D721Med (cell line): ENCODE results near the gene SLC38A1.

Experiments used
- DNase-seq: peaks from one replicate; pipeline ENCODE4 v3.0.0; 2011; ENCODE audit warnings: low spot score; ENCODE audit not compliant: insufficient read length
- FAIRE-seq: peaks from 2 replicates; lab custom pipeline; 2011; peaks lifted over from hg19 to GRCh38; lab: Jason Lieb, UNC
- CTCF ChIP-seq: IDR thresholded peaks from 2 replicates; pipeline ENCODE4 v1.5.1; 2012; ENCODE audit warnings: mild to moderate bottlenecking, control low read depth; ENCODE audit not compliant: insufficient read depth; ENCODE audit errors: missing control alignments

The SLC38A1 gene

DNA sequence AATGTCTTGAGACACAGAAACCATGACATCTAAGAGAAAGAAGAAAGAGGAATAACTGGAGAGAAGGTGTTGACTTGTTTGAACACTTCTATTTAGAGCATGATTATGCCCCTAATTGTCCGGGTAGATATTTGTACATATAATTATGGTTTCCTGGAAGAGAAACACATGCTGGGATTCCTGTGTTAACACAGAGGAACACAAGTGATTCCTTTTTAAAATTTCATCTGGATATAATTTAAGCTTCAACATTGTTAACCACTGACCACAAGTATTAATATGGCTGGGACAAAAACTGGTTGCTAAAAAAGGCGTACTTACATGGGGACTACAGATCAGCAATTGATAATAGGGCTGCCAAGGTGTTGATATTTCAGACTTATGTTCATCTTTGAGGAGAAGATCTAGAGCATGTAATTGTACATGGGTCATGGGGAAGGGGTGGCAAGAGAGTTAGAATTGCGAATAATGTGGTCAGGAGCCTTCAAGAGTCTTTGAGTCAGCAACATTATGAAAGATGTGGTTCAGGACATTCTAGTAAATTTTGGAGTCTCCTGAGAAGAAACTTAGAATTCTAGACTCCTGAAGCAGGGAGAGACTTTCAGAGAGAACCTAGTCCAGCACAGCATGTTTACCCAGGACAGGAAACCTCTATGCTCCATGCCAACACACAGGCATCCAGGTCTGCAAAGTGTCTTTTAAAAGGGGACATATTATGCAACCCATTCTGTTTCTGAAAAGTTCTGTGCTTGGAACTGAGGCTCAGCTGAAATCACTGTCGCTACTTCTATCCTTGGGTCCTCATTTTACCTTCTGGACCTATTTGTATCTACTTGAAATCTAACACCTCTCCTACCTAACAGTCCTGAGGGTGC lies 56.5 kb downstream of the SLC38A1 start:
- DNase-seq (no peak), FAIRE-seq (no peak)
- no peak for TF ChIP-seq CTCF

DNA sequence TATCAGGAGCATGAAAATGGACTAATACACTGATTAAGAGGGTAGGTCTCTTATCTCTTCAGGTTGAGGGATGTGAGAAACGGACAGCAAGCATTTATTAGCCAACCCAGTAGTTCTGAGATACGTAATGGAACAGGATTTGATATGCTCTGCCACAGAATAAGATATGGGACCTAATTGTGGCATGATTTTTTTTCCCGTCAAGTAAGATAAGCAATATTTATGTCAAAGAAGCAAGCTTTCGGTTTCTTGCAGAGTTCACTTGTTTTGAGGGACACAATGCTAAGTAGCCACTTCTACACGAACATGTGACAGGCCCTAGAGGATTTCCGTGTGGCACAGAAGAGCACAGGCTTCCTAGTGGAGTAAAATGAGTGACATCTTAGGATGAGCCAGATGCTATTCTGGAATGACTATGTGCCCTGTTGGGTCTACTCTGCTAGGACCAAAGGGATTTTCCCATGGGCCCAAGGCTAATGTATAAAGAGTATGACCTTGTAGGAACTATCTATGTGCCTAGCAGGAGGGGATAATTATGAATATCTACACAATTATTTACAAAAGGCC lies 57.9 kb downstream of the SLC38A1 start:
- FAIRE-seq (no peak), DNase-seq (no peak)
- no peak for TF ChIP-seq CTCF

- DNase-seq: no peak
- no peak for FAIRE-seq
- no peak for TF ChIP-seq CTCF
Measured at GRCh38 chr12:46209914-46210872, 58.6 kb downstream of the SLC38A1 start.

GRCh38 chr12:46209170-46209569 lies 59.7 kb downstream of the SLC38A1 start:
- no peak for DNase-seq
- no peak for TF ChIP-seq CTCF
- no peak for FAIRE-seq

DNA sequence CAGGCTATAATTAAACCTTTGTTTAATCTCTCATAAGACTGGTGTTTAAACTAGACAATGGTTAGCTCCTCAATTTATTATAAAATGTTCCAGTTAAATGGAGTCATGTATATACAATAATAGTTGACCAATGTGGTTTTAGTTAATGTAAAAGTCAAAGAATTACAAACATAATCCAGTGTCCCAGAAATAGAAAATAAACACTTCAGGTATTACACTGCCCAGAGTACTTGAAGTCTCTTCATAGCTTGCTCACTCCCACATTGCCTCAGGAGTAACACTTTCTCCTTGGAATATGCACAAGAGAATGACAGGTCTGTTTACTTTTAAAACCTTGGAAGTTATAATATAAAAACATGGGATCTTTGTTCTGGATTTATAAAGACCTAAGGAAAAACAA lies 60.5 kb downstream of the SLC38A1 start:
- DNase-seq (no peak), FAIRE-seq (no peak)
- TF ChIP-seq CTCF: no peak

DNA sequence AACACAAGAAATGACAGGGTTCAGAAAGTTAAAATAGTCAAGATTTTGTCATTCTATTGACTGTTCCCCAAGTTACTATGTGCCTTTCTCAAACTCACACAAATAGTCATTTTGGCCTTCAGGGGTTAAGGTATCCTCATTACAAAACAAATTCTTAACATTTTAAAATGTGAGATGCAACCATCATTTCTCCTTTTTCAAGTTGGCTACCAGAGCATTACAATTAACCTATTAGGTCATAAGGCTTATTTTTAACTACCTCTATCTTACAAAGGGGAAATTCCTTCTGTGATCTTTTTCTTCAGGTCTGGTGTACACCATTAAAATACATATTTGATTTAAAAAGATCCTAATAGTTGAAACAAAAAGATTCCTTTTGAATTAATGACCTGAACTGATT lies 61.2 kb downstream of the SLC38A1 start:
- DNase-seq: no peak
- TF ChIP-seq CTCF: no peak
- FAIRE-seq: no peak
